ENCODE data around the gene INPP4B.
A peak's percentile ranks its signal among the peaks of the same experiment; 100 is the strongest.

INPP4B gene

DNA sequence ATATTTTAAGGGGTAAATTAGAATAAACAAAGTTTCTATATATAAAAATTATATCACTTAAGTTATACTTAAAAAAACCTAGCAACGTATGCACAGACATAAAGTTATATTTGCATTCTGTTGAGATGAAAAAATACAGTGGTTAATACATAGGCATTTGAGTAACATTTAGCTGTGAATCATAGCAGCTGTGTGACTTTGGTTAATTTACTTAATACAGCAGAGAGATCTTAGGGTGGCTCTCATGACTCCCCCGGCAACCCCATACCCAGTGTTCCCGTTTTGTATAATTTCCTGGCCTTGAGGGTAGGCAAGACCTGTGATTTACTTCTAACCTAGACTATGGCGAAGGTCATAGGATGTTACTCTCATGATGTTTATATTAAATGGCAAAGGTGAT is 504.8 kb downstream of the INPP4B start:
- Histone ChIP-seq H3K4me1 (ENCODE audit: control insufficient read depth in 2 of 2, insufficient read depth in 1 of 2, low read depth in 1 of 2, low read length in 2 of 2) (no peaks in the 10 kb centered on the region), H3K23ac (ENCODE audit: low read depth, low read length, poor library complexity) (no peak overlapping the region), H3K4me3 (ENCODE audit: low read length in 2 of 2) (no peak overlapping the region), H3K27ac (replicated peaks; ENCODE audit: low read length) (no peak overlapping the region), H2BK5ac (ENCODE audit: low read length) (no peak overlapping the region), H2AFZ (ENCODE audit: low read length) (no peak overlapping the region), H3K36me3 (replicated peaks in 1 of 2; ENCODE audit: control insufficient read depth in 2 of 2, insufficient read depth in 2 of 2, low read length in 2 of 2) (no peaks in the 10 kb centered on the region), H4K91ac (ENCODE audit: low read depth, low read length, poor library complexity) (no peak overlapping the region), H3K79me1 (ENCODE audit: low read depth, low read length) (no peaks in the 10 kb centered on the region), H3K27me3 (ENCODE audit: control insufficient read depth in 3 of 3, insufficient read depth in 3 of 3, low read depth in 1 of 3, low read length in 3 of 3) (no peaks in the 10 kb centered on the region), H3K14ac (ENCODE audit: low read length) (no peak overlapping the region), H3K9me3 (replicated peaks in 1 of 2; ENCODE audit: control insufficient read depth in 2 of 2, insufficient read depth in 1 of 2, low read depth in 1 of 2, low read length in 2 of 2) (peaks cover under 1 to 1% of the 10 kb centered on the region in 2 donors), H3K4me2 (ENCODE audit: insufficient read depth, low read length, poor library complexity, severe bottlenecking) (no peak overlapping the region), H3K4ac (ENCODE audit: low read length) (no peak overlapping the region), H2BK120ac (ENCODE audit: low read depth, low read length) (no peak overlapping the region), H3K18ac (ENCODE audit: low read length) (no peak overlapping the region), H4K8ac (ENCODE audit: low read depth, low read length) (no peak overlapping the region), H2BK15ac (ENCODE audit: low read length) (no peak overlapping the region), H2BK12ac (ENCODE audit: low read length) (no peak overlapping the region), H2AK5ac (ENCODE audit: low read depth, low read length) (no peak overlapping the region), H3K9ac (ENCODE audit: low read depth, low read length, poor library complexity) (no peak overlapping the region)
- WGBS, 2 donors (ENCODE audit: extremely low coverage in 2 of 2, insufficient read length in 2 of 2, insufficient replicate concordance in 1 of 2): no CpG with 5 or more reads among the region's 4 CpGs
- no peak for DNase-seq (ENCODE audit: low spot score)

DNA sequence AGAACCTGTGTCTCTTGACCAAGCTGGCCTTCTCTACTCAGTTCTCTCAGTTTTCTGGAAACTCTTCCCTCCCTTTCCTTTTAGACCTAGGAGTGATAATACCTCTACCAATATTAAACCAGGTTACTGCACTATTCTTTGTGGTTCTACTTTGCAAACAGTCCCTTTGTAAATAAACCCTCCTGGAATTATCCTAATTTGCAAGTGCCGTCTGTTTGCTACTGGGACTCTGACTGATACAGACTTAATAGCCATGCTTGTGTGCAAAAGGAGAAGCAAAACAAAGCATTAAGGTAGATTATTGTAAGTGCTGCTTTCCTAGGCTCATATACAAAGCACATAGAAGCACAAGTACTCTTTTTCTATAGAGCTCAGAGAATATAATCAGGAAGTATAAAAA is 507.0 kb downstream of the INPP4B start:
- no CpG with 5 or more reads among the region's 1 CpG for WGBS, 2 donors (ENCODE audit: extremely low coverage in 2 of 2, insufficient read length in 2 of 2, insufficient replicate concordance in 1 of 2)
- H3K27ac ChIP-seq (replicated peaks; ENCODE audit: low read length): no peak overlapping the region

DNA sequence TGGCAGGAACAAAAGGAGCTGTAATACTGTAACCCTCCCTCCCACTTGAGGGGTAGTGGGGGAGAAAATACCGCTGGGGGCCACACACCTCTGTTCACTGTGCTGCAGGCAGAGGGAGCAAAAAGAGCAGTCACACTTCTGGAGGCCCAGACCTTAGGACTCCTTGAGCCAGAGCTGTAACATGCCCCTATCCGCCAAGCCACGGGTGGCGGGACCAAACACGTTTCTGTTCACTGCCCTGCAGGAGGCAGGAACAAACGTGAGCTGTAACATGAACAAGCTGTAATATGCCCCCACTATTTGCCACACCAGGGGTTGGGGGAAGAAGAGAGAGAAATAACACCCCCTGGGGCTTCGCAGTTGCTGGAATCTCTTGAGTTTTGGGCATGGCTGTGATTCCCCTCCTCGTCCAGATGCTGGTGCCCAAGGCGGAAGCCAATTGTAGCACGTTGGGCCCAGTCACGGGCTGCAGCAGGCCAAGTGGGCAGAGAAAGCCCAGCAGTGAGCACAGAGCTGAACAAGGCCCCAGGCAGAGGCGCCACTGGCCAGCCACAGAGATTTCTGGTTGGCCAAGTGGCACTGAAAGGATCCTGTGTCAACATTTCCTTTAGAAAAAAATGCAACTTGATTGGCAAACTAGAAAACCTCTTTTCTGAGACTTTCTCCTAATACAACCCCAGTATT is 509.7 kb downstream of the INPP4B start:
- no peaks in the 10 kb centered on the region for H3K4me1 ChIP-seq (ENCODE audit: control insufficient read depth in 2 of 2, insufficient read depth in 1 of 2, low read depth in 1 of 2, low read length in 2 of 2)
- H2AK5ac ChIP-seq (ENCODE audit: low read depth, low read length): no peak overlapping the region
- H2BK5ac ChIP-seq (ENCODE audit: low read length): no peak overlapping the region
- H3K4ac ChIP-seq (ENCODE audit: low read length): no peak overlapping the region
- WGBS, 2 donors (ENCODE audit: extremely low coverage in 2 of 2, insufficient read length in 2 of 2, insufficient replicate concordance in 1 of 2): no CpG with 5 or more reads among the region's 12 CpGs
- H3K27me3 ChIP-seq (ENCODE audit: control insufficient read depth in 3 of 3, insufficient read depth in 3 of 3, low read depth in 1 of 3, low read length in 3 of 3): no peaks in the 10 kb centered on the region
- no peak overlapping the region for H3K14ac ChIP-seq (ENCODE audit: low read length)
- no peak overlapping the region for H2BK12ac ChIP-seq (ENCODE audit: low read length)
- H3K79me1 ChIP-seq (ENCODE audit: low read depth, low read length): no peaks in the 10 kb centered on the region
- DNase-seq (ENCODE audit: low spot score): no peak
- H3K23ac ChIP-seq (ENCODE audit: low read depth, low read length, poor library complexity): no peak overlapping the region
- H3K27ac ChIP-seq (replicated peaks; ENCODE audit: low read length): no peak overlapping the region
- peak overlapping the region; percentile 67 for H3K18ac ChIP-seq (ENCODE audit: low read length)
- H3K9me3 ChIP-seq (replicated peaks in 1 of 2; ENCODE audit: control insufficient read depth in 2 of 2, insufficient read depth in 1 of 2, low read depth in 1 of 2, low read length in 2 of 2): peaks cover 1 to 4% of the 10 kb centered on the region in 2 donors
- no peak overlapping the region for H4K91ac ChIP-seq (ENCODE audit: low read depth, low read length, poor library complexity)
- no peak overlapping the region for H2BK120ac ChIP-seq (ENCODE audit: low read depth, low read length)
- no peak overlapping the region for H4K8ac ChIP-seq (ENCODE audit: low read depth, low read length)
- no peak overlapping the region for H2AFZ ChIP-seq (ENCODE audit: low read length)
- H3K4me3 ChIP-seq (ENCODE audit: low read length in 2 of 2): no peak overlapping the region
- no peak overlapping the region for H3K9ac ChIP-seq (ENCODE audit: low read depth, low read length, poor library complexity)
- H3K36me3 ChIP-seq (replicated peaks in 1 of 2; ENCODE audit: control insufficient read depth in 2 of 2, insufficient read depth in 2 of 2, low read length in 2 of 2): no peaks in the 10 kb centered on the region
- H3K4me2 ChIP-seq (ENCODE audit: insufficient read depth, low read length, poor library complexity, severe bottlenecking): no peak overlapping the region
- no peak overlapping the region for H2BK15ac ChIP-seq (ENCODE audit: low read length)

More for the DNA sequence above, 507.0 kb downstream of the INPP4B start:
- H3K79me1 ChIP-seq (ENCODE audit: low read depth, low read length): no peaks in the 10 kb centered on the region
- no peak for DNase-seq (ENCODE audit: low spot score)
- H3K23ac ChIP-seq (ENCODE audit: low read depth, low read length, poor library complexity): no peak overlapping the region
- no peak overlapping the region for H2BK12ac ChIP-seq (ENCODE audit: low read length)
- H3K9me3 ChIP-seq (replicated peaks in 1 of 2; ENCODE audit: control insufficient read depth in 2 of 2, insufficient read depth in 1 of 2, low read depth in 1 of 2, low read length in 2 of 2): peaks cover 1 to 4% of the 10 kb centered on the region in 2 donors
- H3K18ac ChIP-seq (ENCODE audit: low read length): no peak overlapping the region
- no peak overlapping the region for H2AK5ac ChIP-seq (ENCODE audit: low read depth, low read length)
- no peaks in the 10 kb centered on the region for H3K27me3 ChIP-seq (ENCODE audit: control insufficient read depth in 3 of 3, insufficient read depth in 3 of 3, low read depth in 1 of 3, low read length in 3 of 3)
- H3K4me3 ChIP-seq (ENCODE audit: low read length in 2 of 2): no peak overlapping the region
- H3K36me3 ChIP-seq (replicated peaks in 1 of 2; ENCODE audit: control insufficient read depth in 2 of 2, insufficient read depth in 2 of 2, low read length in 2 of 2): no peaks in the 10 kb centered on the region
- no peak overlapping the region for H3K4me2 ChIP-seq (ENCODE audit: insufficient read depth, low read length, poor library complexity, severe bottlenecking)
- H3K4me1 ChIP-seq (ENCODE audit: control insufficient read depth in 2 of 2, insufficient read depth in 1 of 2, low read depth in 1 of 2, low read length in 2 of 2): no peaks in the 10 kb centered on the region
- no peak overlapping the region for H4K8ac ChIP-seq (ENCODE audit: low read depth, low read length)
- H3K4ac ChIP-seq (ENCODE audit: low read length): no peak overlapping the region
- H3K9ac ChIP-seq (ENCODE audit: low read depth, low read length, poor library complexity): no peak overlapping the region
- no peak overlapping the region for H2BK5ac ChIP-seq (ENCODE audit: low read length)
- H4K91ac ChIP-seq (ENCODE audit: low read depth, low read length, poor library complexity): no peak overlapping the region
- H2BK120ac ChIP-seq (ENCODE audit: low read depth, low read length): no peak overlapping the region
- no peak overlapping the region for H2AFZ ChIP-seq (ENCODE audit: low read length)
- H2BK15ac ChIP-seq (ENCODE audit: low read length): no peak overlapping the region
- H3K14ac ChIP-seq (ENCODE audit: low read length): no peak overlapping the region

DNA sequence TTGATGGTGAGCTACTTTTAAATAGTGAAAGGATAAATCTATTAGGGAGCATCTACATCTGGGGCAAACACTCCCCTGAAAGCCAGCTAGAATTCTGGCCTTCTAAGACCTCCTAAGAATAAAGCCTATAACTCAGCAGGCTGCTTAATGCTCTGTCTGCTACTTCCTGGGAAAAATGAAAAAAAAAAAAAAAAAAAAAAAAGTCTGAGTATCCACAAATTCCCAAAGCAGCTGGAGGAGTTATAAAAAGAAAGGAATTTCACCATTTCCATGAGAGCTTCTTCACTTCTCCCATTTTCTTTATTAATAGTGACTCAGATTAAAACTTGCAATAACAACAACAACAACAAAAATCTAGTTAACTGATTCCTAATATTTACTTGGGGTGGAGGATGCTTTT is 511.2 kb downstream of the INPP4B start:
- H3K14ac ChIP-seq (ENCODE audit: low read length): no peak overlapping the region
- H2BK15ac ChIP-seq (ENCODE audit: low read length): no peak overlapping the region
- H3K4me3 ChIP-seq (ENCODE audit: low read length in 2 of 2): no peak overlapping the region
- H3K4me2 ChIP-seq (ENCODE audit: insufficient read depth, low read length, poor library complexity, severe bottlenecking): no peak overlapping the region
- H3K18ac ChIP-seq (ENCODE audit: low read length): no peak overlapping the region
- H3K36me3 ChIP-seq (replicated peaks in 1 of 2; ENCODE audit: control insufficient read depth in 2 of 2, insufficient read depth in 2 of 2, low read length in 2 of 2): no peaks in the 10 kb centered on the region
- no peak overlapping the region for H2AFZ ChIP-seq (ENCODE audit: low read length)
- H3K9me3 ChIP-seq (replicated peaks in 1 of 2; ENCODE audit: control insufficient read depth in 2 of 2, insufficient read depth in 1 of 2, low read depth in 1 of 2, low read length in 2 of 2): peaks cover 1 to 4% of the 10 kb centered on the region in 2 donors
- no peak overlapping the region for H2BK12ac ChIP-seq (ENCODE audit: low read length)
- H3K79me1 ChIP-seq (ENCODE audit: low read depth, low read length): no peaks in the 10 kb centered on the region
- no peak overlapping the region for H4K91ac ChIP-seq (ENCODE audit: low read depth, low read length, poor library complexity)
- no peak overlapping the region for H2BK5ac ChIP-seq (ENCODE audit: low read length)
- H3K23ac ChIP-seq (ENCODE audit: low read depth, low read length, poor library complexity): no peak overlapping the region
- no peak overlapping the region for H2BK120ac ChIP-seq (ENCODE audit: low read depth, low read length)
- H3K9ac ChIP-seq (ENCODE audit: low read depth, low read length, poor library complexity): no peak overlapping the region
- H3K4me1 ChIP-seq (ENCODE audit: control insufficient read depth in 2 of 2, insufficient read depth in 1 of 2, low read depth in 1 of 2, low read length in 2 of 2): no peaks in the 10 kb centered on the region
- no peak overlapping the region for H4K8ac ChIP-seq (ENCODE audit: low read depth, low read length)
- H3K4ac ChIP-seq (ENCODE audit: low read length): no peak overlapping the region
- H3K27me3 ChIP-seq (ENCODE audit: control insufficient read depth in 3 of 3, insufficient read depth in 3 of 3, low read depth in 1 of 3, low read length in 3 of 3): no peaks in the 10 kb centered on the region
- H3K27ac ChIP-seq (replicated peaks; ENCODE audit: low read length): no peak overlapping the region
- no peak overlapping the region for H2AK5ac ChIP-seq (ENCODE audit: low read depth, low read length)
- DNase-seq (ENCODE audit: low spot score): no peak
